Measurements from ENCODE around the gene HSPB7.
"Not testable (repeated sequence)": the region's sequence is repeated elsewhere in the genome, so short reads cannot be mapped to it uniquely, and the experiment has no call there.

HSPB7 gene

GRCh38 chr1:16038620-16038912 lies 20.7 kb upstream of the HSPB7 start:
- Histone ChIP-seq H3K4me3 (ENCODE audit: low read length in 2 of 2) (no peak overlapping the region), H3K27ac (ENCODE audit: low read depth in 2 of 2, low read length in 2 of 2) (no peak overlapping the region)

GRCh38 chr1:16036461-16036860 lies 18.6 kb upstream of the HSPB7 start:
- H3K27me3 ChIP-seq (ENCODE audit: control insufficient read depth in 2 of 2, insufficient read depth in 2 of 2, low read length in 2 of 2); H3K9ac ChIP-seq (ENCODE audit: low read depth in 1 of 2, low read length in 2 of 2); H3K27ac ChIP-seq (ENCODE audit: low read depth in 2 of 2, low read length in 2 of 2); H3K9me3 ChIP-seq (ENCODE audit: control insufficient read depth in 2 of 2, low read length in 2 of 2); H3K36me3 ChIP-seq (ENCODE audit: control insufficient read depth in 2 of 2, insufficient read depth in 2 of 2, low read length in 2 of 2); H3K4me1 ChIP-seq (ENCODE audit: control insufficient read depth in 2 of 2, insufficient read depth in 2 of 2, low read length in 2 of 2); H3K4me3 ChIP-seq (ENCODE audit: low read length in 2 of 2): not testable (repeated sequence)

More at GRCh38 chr1:16038620-16038912, 20.7 kb upstream of the HSPB7 start:
- Histone ChIP-seq H3K9me3 (ENCODE audit: control insufficient read depth in 2 of 2, low read length in 2 of 2) (no peaks in the 10 kb centered on the region), H3K9ac (ENCODE audit: low read depth in 1 of 2, low read length in 2 of 2) (no peak overlapping the region), H3K36me3 (ENCODE audit: control insufficient read depth in 2 of 2, insufficient read depth in 2 of 2, low read length in 2 of 2) (no peaks in the 10 kb centered on the region), H3K27me3 (ENCODE audit: control insufficient read depth in 2 of 2, insufficient read depth in 2 of 2, low read length in 2 of 2) (no peaks in the 10 kb centered on the region), H3K4me1 (ENCODE audit: control insufficient read depth in 2 of 2, insufficient read depth in 2 of 2, low read length in 2 of 2) (peaks cover 0 to 4% of the 10 kb centered on the region in 2 donors)

GRCh38 chr1:16033103-16033632 lies 15.3 kb upstream of the HSPB7 start:
- not testable (repeated sequence) for H3K27ac ChIP-seq (ENCODE audit: low read depth in 2 of 2, low read length in 2 of 2); H3K9ac ChIP-seq (ENCODE audit: low read depth in 1 of 2, low read length in 2 of 2); H3K36me3 ChIP-seq (ENCODE audit: control insufficient read depth in 2 of 2, insufficient read depth in 2 of 2, low read length in 2 of 2); H3K4me1 ChIP-seq (ENCODE audit: control insufficient read depth in 2 of 2, insufficient read depth in 2 of 2, low read length in 2 of 2); H3K27me3 ChIP-seq (ENCODE audit: control insufficient read depth in 2 of 2, insufficient read depth in 2 of 2, low read length in 2 of 2); H3K4me3 ChIP-seq (ENCODE audit: low read length in 2 of 2); H3K9me3 ChIP-seq (ENCODE audit: control insufficient read depth in 2 of 2, low read length in 2 of 2)

- Histone ChIP-seq H3K4me3 (ENCODE audit: low read length in 2 of 2) (no peak overlapping the region), H3K9me3 (ENCODE audit: control insufficient read depth in 2 of 2, low read length in 2 of 2) (no peaks in the 10 kb centered on the region), H3K36me3 (ENCODE audit: control insufficient read depth in 2 of 2, insufficient read depth in 2 of 2, low read length in 2 of 2) (no peaks in the 10 kb centered on the region), H3K4me1 (ENCODE audit: control insufficient read depth in 2 of 2, insufficient read depth in 2 of 2, low read length in 2 of 2) (no peaks in the 10 kb centered on the region), H3K27me3 (ENCODE audit: control insufficient read depth in 2 of 2, insufficient read depth in 2 of 2, low read length in 2 of 2) (peaks cover 0 to 10% of the 10 kb centered on the region in 2 donors), H3K27ac (ENCODE audit: low read depth in 2 of 2, low read length in 2 of 2) (no peak overlapping the region), H3K9ac (ENCODE audit: low read depth in 1 of 2, low read length in 2 of 2) (no peak overlapping the region)
Observed at GRCh38 chr1:16032388-16033102, 14.7 kb upstream of the HSPB7 start.

- Histone ChIP-seq H3K4me1 (ENCODE audit: control insufficient read depth in 2 of 2, insufficient read depth in 2 of 2, low read length in 2 of 2) (no peaks in the 10 kb centered on the region), H3K9me3 (ENCODE audit: control insufficient read depth in 2 of 2, low read length in 2 of 2) (no peaks in the 10 kb centered on the region), H3K36me3 (ENCODE audit: control insufficient read depth in 2 of 2, insufficient read depth in 2 of 2, low read length in 2 of 2) (no peaks in the 10 kb centered on the region), H3K9ac (ENCODE audit: low read depth in 1 of 2, low read length in 2 of 2) (no peak overlapping the region), H3K4me3 (ENCODE audit: low read length in 2 of 2) (no peak overlapping the region), H3K27ac (ENCODE audit: low read depth in 2 of 2, low read length in 2 of 2) (no peak overlapping the region), H3K27me3 (ENCODE audit: control insufficient read depth in 2 of 2, insufficient read depth in 2 of 2, low read length in 2 of 2) (peaks cover 0 to 10% of the 10 kb centered on the region in 2 donors)
Observed at GRCh38 chr1:16031551-16031950, 13.7 kb upstream of the HSPB7 start.

GRCh38 chr1:16029288-16029687 lies 11.4 kb upstream of the HSPB7 start:
- H3K27me3 ChIP-seq (ENCODE audit: control insufficient read depth in 2 of 2, insufficient read depth in 2 of 2, low read length in 2 of 2) = peaks cover 0 to 18% of the 10 kb centered on the region in 2 donors
- no peaks in the 10 kb centered on the region for H3K9me3 ChIP-seq (ENCODE audit: control insufficient read depth in 2 of 2, low read length in 2 of 2)
- no peak overlapping the region for H3K9ac ChIP-seq (ENCODE audit: low read depth in 1 of 2, low read length in 2 of 2)
- H3K4me3 ChIP-seq (ENCODE audit: low read length in 2 of 2) = no peak overlapping the region
- no peaks in the 10 kb centered on the region for H3K4me1 ChIP-seq (ENCODE audit: control insufficient read depth in 2 of 2, insufficient read depth in 2 of 2, low read length in 2 of 2)
- H3K36me3 ChIP-seq (ENCODE audit: control insufficient read depth in 2 of 2, insufficient read depth in 2 of 2, low read length in 2 of 2) = no peaks in the 10 kb centered on the region
- H3K27ac ChIP-seq (ENCODE audit: low read depth in 2 of 2, low read length in 2 of 2) = no peak overlapping the region

GRCh38 chr1:16029003-16029268 lies 11.1 kb upstream of the HSPB7 start:
- H3K27me3 ChIP-seq (ENCODE audit: control insufficient read depth in 2 of 2, insufficient read depth in 2 of 2, low read length in 2 of 2) = peaks cover 0 to 18% of the 10 kb centered on the region in 2 donors
- not testable (repeated sequence) for H3K9ac ChIP-seq (ENCODE audit: low read depth in 1 of 2, low read length in 2 of 2); H3K4me3 ChIP-seq (ENCODE audit: low read length in 2 of 2); H3K36me3 ChIP-seq (ENCODE audit: control insufficient read depth in 2 of 2, insufficient read depth in 2 of 2, low read length in 2 of 2); H3K9me3 ChIP-seq (ENCODE audit: control insufficient read depth in 2 of 2, low read length in 2 of 2); H3K27ac ChIP-seq (ENCODE audit: low read depth in 2 of 2, low read length in 2 of 2); H3K4me1 ChIP-seq (ENCODE audit: control insufficient read depth in 2 of 2, insufficient read depth in 2 of 2, low read length in 2 of 2)

- H3K27ac ChIP-seq (ENCODE audit: low read depth in 2 of 2, low read length in 2 of 2) = no peak overlapping the region
- no peaks in the 10 kb centered on the region for H3K4me1 ChIP-seq (ENCODE audit: control insufficient read depth in 2 of 2, insufficient read depth in 2 of 2, low read length in 2 of 2)
- no peaks in the 10 kb centered on the region for H3K36me3 ChIP-seq (ENCODE audit: control insufficient read depth in 2 of 2, insufficient read depth in 2 of 2, low read length in 2 of 2)
- H3K4me3 ChIP-seq (ENCODE audit: low read length in 2 of 2) = no peak overlapping the region
- H3K9me3 ChIP-seq (ENCODE audit: control insufficient read depth in 2 of 2, low read length in 2 of 2) = no peaks in the 10 kb centered on the region
- peaks cover 0 to 23% of the 10 kb centered on the region in 2 donors for H3K27me3 ChIP-seq (ENCODE audit: control insufficient read depth in 2 of 2, insufficient read depth in 2 of 2, low read length in 2 of 2)
- no peak overlapping the region for H3K9ac ChIP-seq (ENCODE audit: low read depth in 1 of 2, low read length in 2 of 2)
Observed at GRCh38 chr1:16028237-16029002, 10.6 kb upstream of the HSPB7 start.

GRCh38 chr1:16026723-16027484 lies 9.1 kb upstream of the HSPB7 start:
- Histone ChIP-seq H3K9me3 (ENCODE audit: control insufficient read depth in 2 of 2, low read length in 2 of 2) (no peaks in the 10 kb centered on the region), H3K9ac (ENCODE audit: low read depth in 1 of 2, low read length in 2 of 2) (no peak overlapping the region), H3K36me3 (ENCODE audit: control insufficient read depth in 2 of 2, insufficient read depth in 2 of 2, low read length in 2 of 2) (no peaks in the 10 kb centered on the region), H3K4me1 (ENCODE audit: control insufficient read depth in 2 of 2, insufficient read depth in 2 of 2, low read length in 2 of 2) (no peaks in the 10 kb centered on the region), H3K4me3 (ENCODE audit: low read length in 2 of 2) (peak overlapping the region in 1 of 2 donors; percentile 26), H3K27me3 (ENCODE audit: control insufficient read depth in 2 of 2, insufficient read depth in 2 of 2, low read length in 2 of 2) (peaks cover 0 to 35% of the 10 kb centered on the region in 2 donors), H3K27ac (ENCODE audit: low read depth in 2 of 2, low read length in 2 of 2) (no peak overlapping the region)

GRCh38 chr1:16026302-16026701 lies 8.5 kb upstream of the HSPB7 start:
- H3K27me3 ChIP-seq (ENCODE audit: control insufficient read depth in 2 of 2, insufficient read depth in 2 of 2, low read length in 2 of 2) = peaks cover 0 to 36% of the 10 kb centered on the region in 2 donors
- H3K27ac ChIP-seq (ENCODE audit: low read depth in 2 of 2, low read length in 2 of 2); H3K36me3 ChIP-seq (ENCODE audit: control insufficient read depth in 2 of 2, insufficient read depth in 2 of 2, low read length in 2 of 2); H3K4me1 ChIP-seq (ENCODE audit: control insufficient read depth in 2 of 2, insufficient read depth in 2 of 2, low read length in 2 of 2); H3K9me3 ChIP-seq (ENCODE audit: control insufficient read depth in 2 of 2, low read length in 2 of 2); H3K9ac ChIP-seq (ENCODE audit: low read depth in 1 of 2, low read length in 2 of 2); H3K4me3 ChIP-seq (ENCODE audit: low read length in 2 of 2): not testable (repeated sequence)

Measured in mucosa of rectum (tissue), 2 donors.